ENCODE data around the gene SPRED2.

The SPRED2 gene

GRCh38 chr2:65354773-65355172 lies 77.6 kb downstream of the SPRED2 start:
- Histone ChIP-seq H3K4me3 (ENCODE audit: low read depth, low read length) (no peak overlapping the region), H3K27me3 (ENCODE audit: control insufficient read depth, insufficient read depth, low read length) (no peaks in the 10 kb centered on the region), H3K9me3 (ENCODE audit: control insufficient read depth, insufficient read depth, low read length) (no peaks in the 10 kb centered on the region), H3K9ac (ENCODE audit: low read depth, low read length) (no peak overlapping the region), H3K4me1 (ENCODE audit: control insufficient read depth, insufficient read depth, low read length) (peaks cover 45% of the 10 kb centered on the region), H3K36me3 (ENCODE audit: control insufficient read depth, insufficient read depth, low read length) (no peaks in the 10 kb centered on the region)

GRCh38 chr2:65353927-65354326 lies 78.5 kb downstream of the SPRED2 start:
- Histone ChIP-seq H3K9me3 (ENCODE audit: control insufficient read depth, insufficient read depth, low read length) (no peaks in the 10 kb centered on the region), H3K9ac (ENCODE audit: low read depth, low read length) (no peak overlapping the region), H3K4me1 (ENCODE audit: control insufficient read depth, insufficient read depth, low read length) (peaks cover 42% of the 10 kb centered on the region), H3K4me3 (ENCODE audit: low read depth, low read length) (no peak overlapping the region), H3K36me3 (ENCODE audit: control insufficient read depth, insufficient read depth, low read length) (no peaks in the 10 kb centered on the region), H3K27me3 (ENCODE audit: control insufficient read depth, insufficient read depth, low read length) (no peaks in the 10 kb centered on the region)

- Histone ChIP-seq H3K9me3 (ENCODE audit: control insufficient read depth, insufficient read depth, low read length) (no peaks in the 10 kb centered on the region), H3K27me3 (ENCODE audit: control insufficient read depth, insufficient read depth, low read length) (no peaks in the 10 kb centered on the region), H3K4me1 (ENCODE audit: control insufficient read depth, insufficient read depth, low read length) (peaks cover 38% of the 10 kb centered on the region), H3K36me3 (ENCODE audit: control insufficient read depth, insufficient read depth, low read length) (no peaks in the 10 kb centered on the region), H3K9ac (ENCODE audit: low read depth, low read length) (no peak overlapping the region), H3K4me3 (ENCODE audit: low read depth, low read length) (no peak overlapping the region)
Measured at GRCh38 chr2:65353046-65353445, 79.4 kb downstream of the SPRED2 start.

- H3K27me3 ChIP-seq (ENCODE audit: control insufficient read depth, insufficient read depth, low read length) = no peaks in the 10 kb centered on the region
- no peaks in the 10 kb centered on the region for H3K9me3 ChIP-seq (ENCODE audit: control insufficient read depth, insufficient read depth, low read length)
- H3K4me1 ChIP-seq (ENCODE audit: control insufficient read depth, insufficient read depth, low read length) = peaks cover 28% of the 10 kb centered on the region
- H3K4me3 ChIP-seq (ENCODE audit: low read depth, low read length) = no peak overlapping the region
- no peak overlapping the region for H3K9ac ChIP-seq (ENCODE audit: low read depth, low read length)
- H3K36me3 ChIP-seq (ENCODE audit: control insufficient read depth, insufficient read depth, low read length) = no peaks in the 10 kb centered on the region
Measured at GRCh38 chr2:65351948-65352595, 80.3 kb downstream of the SPRED2 start.

GRCh38 chr2:65351234-65351947 lies 81.0 kb downstream of the SPRED2 start:
- H3K4me1 ChIP-seq (ENCODE audit: control insufficient read depth, insufficient read depth, low read length) = peaks cover 25% of the 10 kb centered on the region

GRCh38 chr2:65350651-65351056 lies 81.7 kb downstream of the SPRED2 start:
- no peaks in the 10 kb centered on the region for H3K27me3 ChIP-seq (ENCODE audit: control insufficient read depth, insufficient read depth, low read length)
- no peak overlapping the region for H3K4me3 ChIP-seq (ENCODE audit: low read depth, low read length)
- no peak overlapping the region for H3K9ac ChIP-seq (ENCODE audit: low read depth, low read length)
- H3K4me1 ChIP-seq (ENCODE audit: control insufficient read depth, insufficient read depth, low read length) = peaks cover 25% of the 10 kb centered on the region
- no peaks in the 10 kb centered on the region for H3K36me3 ChIP-seq (ENCODE audit: control insufficient read depth, insufficient read depth, low read length)
- no peaks in the 10 kb centered on the region for H3K9me3 ChIP-seq (ENCODE audit: control insufficient read depth, insufficient read depth, low read length)

More at GRCh38 chr2:65351234-65351947, 81.0 kb downstream of the SPRED2 start:
- Histone ChIP-seq H3K9me3 (ENCODE audit: control insufficient read depth, insufficient read depth, low read length) (no peaks in the 10 kb centered on the region), H3K36me3 (ENCODE audit: control insufficient read depth, insufficient read depth, low read length) (no peaks in the 10 kb centered on the region), H3K4me3 (ENCODE audit: low read depth, low read length) (no peak overlapping the region), H3K9ac (ENCODE audit: low read depth, low read length) (no peak overlapping the region), H3K27me3 (ENCODE audit: control insufficient read depth, insufficient read depth, low read length) (no peaks in the 10 kb centered on the region)

- no peaks in the 10 kb centered on the region for H3K27me3 ChIP-seq (ENCODE audit: control insufficient read depth, insufficient read depth, low read length)
- H3K4me3 ChIP-seq (ENCODE audit: low read depth, low read length) = no peak overlapping the region
- H3K9ac ChIP-seq (ENCODE audit: low read depth, low read length) = no peak overlapping the region
- H3K36me3 ChIP-seq (ENCODE audit: control insufficient read depth, insufficient read depth, low read length) = no peaks in the 10 kb centered on the region
- peaks cover 25% of the 10 kb centered on the region for H3K4me1 ChIP-seq (ENCODE audit: control insufficient read depth, insufficient read depth, low read length)
- H3K9me3 ChIP-seq (ENCODE audit: control insufficient read depth, insufficient read depth, low read length) = no peaks in the 10 kb centered on the region
Measured at GRCh38 chr2:65349863-65350262, 82.5 kb downstream of the SPRED2 start.

GRCh38 chr2:65347913-65348312 lies 84.5 kb downstream of the SPRED2 start:
- H3K4me1 ChIP-seq (ENCODE audit: control insufficient read depth, insufficient read depth, low read length) = peaks cover 18% of the 10 kb centered on the region
- no peaks in the 10 kb centered on the region for H3K36me3 ChIP-seq (ENCODE audit: control insufficient read depth, insufficient read depth, low read length)
- no peak overlapping the region for H3K9ac ChIP-seq (ENCODE audit: low read depth, low read length)
- H3K27me3 ChIP-seq (ENCODE audit: control insufficient read depth, insufficient read depth, low read length) = no peaks in the 10 kb centered on the region
- no peaks in the 10 kb centered on the region for H3K9me3 ChIP-seq (ENCODE audit: control insufficient read depth, insufficient read depth, low read length)
- H3K4me3 ChIP-seq (ENCODE audit: low read depth, low read length) = no peak overlapping the region

- H3K36me3 ChIP-seq (ENCODE audit: control insufficient read depth, insufficient read depth, low read length) = no peaks in the 10 kb centered on the region
- no peak overlapping the region for H3K4me3 ChIP-seq (ENCODE audit: low read depth, low read length)
- H3K4me1 ChIP-seq (ENCODE audit: control insufficient read depth, insufficient read depth, low read length) = peaks cover 10% of the 10 kb centered on the region
- H3K9me3 ChIP-seq (ENCODE audit: control insufficient read depth, insufficient read depth, low read length) = no peaks in the 10 kb centered on the region
- H3K9ac ChIP-seq (ENCODE audit: low read depth, low read length) = no peak overlapping the region
- no peaks in the 10 kb centered on the region for H3K27me3 ChIP-seq (ENCODE audit: control insufficient read depth, insufficient read depth, low read length)
Measured at GRCh38 chr2:65345631-65346030, 86.8 kb downstream of the SPRED2 start.

- no peaks in the 10 kb centered on the region for H3K9me3 ChIP-seq (ENCODE audit: control insufficient read depth, insufficient read depth, low read length)
- H3K27me3 ChIP-seq (ENCODE audit: control insufficient read depth, insufficient read depth, low read length) = no peaks in the 10 kb centered on the region
- H3K4me1 ChIP-seq (ENCODE audit: control insufficient read depth, insufficient read depth, low read length) = peaks cover 2% of the 10 kb centered on the region
- H3K36me3 ChIP-seq (ENCODE audit: control insufficient read depth, insufficient read depth, low read length) = no peaks in the 10 kb centered on the region
- no peak overlapping the region for H3K4me3 ChIP-seq (ENCODE audit: low read depth, low read length)
- no peak overlapping the region for H3K9ac ChIP-seq (ENCODE audit: low read depth, low read length)
Measured at GRCh38 chr2:65344689-65345088, 87.7 kb downstream of the SPRED2 start.

GRCh38 chr2:65344182-65344581 lies 88.2 kb downstream of the SPRED2 start:
- H3K4me3 ChIP-seq (ENCODE audit: low read depth, low read length) = no peak overlapping the region
- no peaks in the 10 kb centered on the region for H3K27me3 ChIP-seq (ENCODE audit: control insufficient read depth, insufficient read depth, low read length)
- H3K9me3 ChIP-seq (ENCODE audit: control insufficient read depth, insufficient read depth, low read length) = no peaks in the 10 kb centered on the region
- no peaks in the 10 kb centered on the region for H3K36me3 ChIP-seq (ENCODE audit: control insufficient read depth, insufficient read depth, low read length)
- H3K9ac ChIP-seq (ENCODE audit: low read depth, low read length) = no peak overlapping the region
- H3K4me1 ChIP-seq (ENCODE audit: control insufficient read depth, insufficient read depth, low read length) = no peaks in the 10 kb centered on the region

- Histone ChIP-seq H3K4me1 (ENCODE audit: control insufficient read depth, insufficient read depth, low read length) (no peaks in the 10 kb centered on the region), H3K27me3 (ENCODE audit: control insufficient read depth, insufficient read depth, low read length) (no peaks in the 10 kb centered on the region), H3K36me3 (ENCODE audit: control insufficient read depth, insufficient read depth, low read length) (no peaks in the 10 kb centered on the region), H3K4me3 (ENCODE audit: low read depth, low read length) (no peak overlapping the region), H3K9ac (ENCODE audit: low read depth, low read length) (no peak overlapping the region), H3K9me3 (ENCODE audit: control insufficient read depth, insufficient read depth, low read length) (no peaks in the 10 kb centered on the region)
Measured at GRCh38 chr2:65343386-65343785, 89.0 kb downstream of the SPRED2 start.

All from iPS-15b (cell line).